SK-N-SH treated with all-trans-retinoic acid at 6 μM for 48 hours (cell line): ENCODE measurements around the gene IQUB.

Source experiments
- ATAC-seq: fragments of 200-7000 bp; cut with Tn5 transposase; 3 replicates; pipeline ENCODE4 v1.9.1; 2020; ENCODE audit warnings: mild to moderate bottlenecking, moderate library complexity
- BACH2 ChIP-seq: fragments of 250-450 bp; sonication (Bioruptor Pico); IDR thresholded peaks from 2 replicates; pipeline ENCODE4 v1.9.0; 2021; ENCODE audit warnings: mild to moderate bottlenecking, borderline replicate concordance
- CSDC2 ChIP-seq: fragments of 250-450 bp; sonication (Bioruptor Pico); IDR thresholded peaks from 2 replicates; pipeline ENCODE4 v1.5.0; 2020; ENCODE audit warnings: mild to moderate bottlenecking, moderate library complexity
- CSRNP3 ChIP-seq: fragments of 250-450 bp; sonication (Bioruptor Pico); IDR thresholded peaks from 2 replicates; pipeline ENCODE4 v1.5.1; 2021; ENCODE audit warnings: mild to moderate bottlenecking, moderate library complexity
- ISL1 ChIP-seq: fragments of 250-450 bp; sonication (Bioruptor Pico); IDR thresholded peaks from 2 replicates; pipeline ENCODE4 v2.1.2; 2022; ENCODE audit warnings: mild to moderate bottlenecking, moderate library complexity
- POU6F1 ChIP-seq: fragments of 250-450 bp; sonication (Bioruptor Pico); IDR thresholded peaks from 2 replicates; pipeline ENCODE4 v1.8.0; 2021; ENCODE audit warnings: low read depth, mild to moderate bottlenecking, moderate library complexity, borderline replicate concordance
- PPARA ChIP-seq: fragments of 250-450 bp; sonication (Bioruptor Pico); IDR thresholded peaks from 2 replicates; pipeline ENCODE4 v1.5.0; 2020; ENCODE audit warnings: mild to moderate bottlenecking, borderline replicate concordance
- RARB ChIP-seq: fragments of 250-450 bp; sonication (Bioruptor Pico); IDR thresholded peaks from 2 replicates; pipeline ENCODE4 v1.8.0; 2021; ENCODE audit warnings: mild to moderate bottlenecking, moderate library complexity
- SNAI2 ChIP-seq: fragments of 250-450 bp; sonication (Bioruptor Pico); IDR thresholded peaks from 2 replicates; pipeline ENCODE4 v1.5.0; 2020; ENCODE audit warnings: mild to moderate bottlenecking, moderate library complexity
- TCF4 ChIP-seq: fragments of 250-450 bp; sonication (Bioruptor Pico); IDR thresholded peaks from 2 replicates; pipeline ENCODE4 v1.8.0; 2021; ENCODE audit warnings: mild to moderate bottlenecking, moderate library complexity, borderline replicate concordance
- TOX ChIP-seq: fragments of 250-450 bp; sonication (Bioruptor Pico); IDR thresholded peaks from 2 replicates; pipeline ENCODE4 v1.8.0; 2021; ENCODE audit warnings: mild to moderate bottlenecking, moderate library complexity, borderline replicate concordance
- ZC3H10 ChIP-seq: fragments of 250-450 bp; sonication (Bioruptor Pico); IDR thresholded peaks from 2 replicates; pipeline ENCODE4 v1.5.1; 2021; ENCODE audit warnings: mild to moderate bottlenecking, moderate library complexity
- ZFP3 ChIP-seq: fragments of 250-450 bp; sonication (Bioruptor Pico); IDR thresholded peaks from 2 replicates; pipeline ENCODE4 v1.5.0; 2020; ENCODE audit warnings: mild to moderate bottlenecking, moderate library complexity
- ZFP30 ChIP-seq: fragments of 450-650 bp; formaldehyde crosslinking; IDR thresholded peaks from 2 replicates; pipeline ENCODE4 v1.5.0; 2022; ENCODE audit warnings: mild to moderate bottlenecking, moderate library complexity
- ZNF565 ChIP-seq: fragments of 450-650 bp; formaldehyde crosslinking; conservative IDR thresholded peaks from 2 replicates; pipeline ENCODE4 v1.5.0; 2020; ENCODE audit warnings: low read depth, mild to moderate bottlenecking, moderate library complexity
- ZNF70 ChIP-seq: fragments of 450-650 bp; formaldehyde crosslinking; IDR thresholded peaks from 2 replicates; pipeline ENCODE4 v1.5.0; 2020; ENCODE audit warnings: mild to moderate bottlenecking, moderate library complexity
- ZNF8 ChIP-seq: fragments of 450-650 bp; formaldehyde crosslinking; IDR thresholded peaks from 2 replicates; pipeline ENCODE4 v1.5.0; 2020; ENCODE audit warnings: mild to moderate bottlenecking, moderate library complexity
- TF ChIP-seq, protein P1 (sequence below): fragments of 250-450 bp; sonication (Bioruptor Pico); IDR thresholded peaks from 2 replicates; pipeline ENCODE4 v1.5.0; 2020; ENCODE audit warnings: mild to moderate bottlenecking, moderate library complexity
- TF ChIP-seq, protein P2 (sequence below): fragments of 250-450 bp; sonication (Bioruptor Pico); IDR thresholded peaks from 2 replicates; pipeline ENCODE4 v1.8.0; 2020; ENCODE audit warnings: mild to moderate bottlenecking, moderate library complexity, borderline replicate concordance
- TF ChIP-seq, protein P3 (sequence below): fragments of 250-450 bp; sonication (Bioruptor Pico); IDR thresholded peaks from 2 replicates; pipeline ENCODE4 v1.5.1; 2020; ENCODE audit warnings: low read depth, mild to moderate bottlenecking, moderate library complexity

IQUB gene

DNA sequence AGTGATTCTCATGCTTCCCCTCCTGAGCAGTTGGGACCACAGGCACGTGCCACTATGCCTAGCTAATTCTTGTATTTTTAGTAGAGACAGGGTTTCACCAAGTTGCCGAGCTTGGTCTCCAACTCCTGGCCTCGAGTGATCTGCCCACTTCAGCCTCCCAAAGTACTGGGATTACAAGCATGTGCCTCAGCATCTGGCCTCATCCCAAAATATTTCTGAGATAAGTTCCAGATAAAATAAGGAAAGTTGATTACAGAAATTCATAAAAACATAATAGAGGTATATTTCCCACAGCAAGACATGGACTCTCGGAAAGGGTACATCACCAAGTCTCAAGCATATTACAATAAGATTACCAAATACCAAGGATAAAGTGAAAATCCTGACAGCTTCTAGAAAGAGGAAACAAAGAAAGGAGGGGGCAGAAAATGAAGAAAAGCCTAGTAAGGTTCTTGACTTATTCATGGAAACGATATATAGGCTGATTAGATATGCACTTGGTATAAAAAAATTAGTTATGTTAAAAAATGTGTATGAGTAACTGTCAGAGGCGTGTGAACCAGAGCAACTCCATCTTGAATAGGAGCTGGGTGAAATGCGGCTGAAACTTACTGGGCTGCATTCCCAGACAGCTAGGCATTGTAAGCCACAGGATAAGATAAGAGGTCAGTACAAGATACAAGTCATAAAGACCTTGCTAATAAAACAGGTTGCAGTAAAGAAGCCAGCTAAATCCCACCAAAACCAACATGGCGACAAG lies 35.0 kb downstream of the IQUB start:
- TF ChIP-seq ZFP30 (CRISPR knock-in tag) (no peak), ZNF8 (CRISPR knock-in tag) (no peak), BACH2 (CRISPR knock-in tag) (no peak), RARB (no peak), POU6F1 (CRISPR knock-in tag) (no peak)
- ATAC-seq = no peak

GRCh38 chr7:123498601-123499000 lies 35.8 kb downstream of the IQUB start:
- no peak for TF ChIP-seq ISL1 (CRISPR knock-in tag)
- no peak for TF ChIP-seq ZNF8 (CRISPR knock-in tag)
- TF ChIP-seq CSDC2 (CRISPR knock-in tag) = no peak
- TF ChIP-seq, protein P1, sequence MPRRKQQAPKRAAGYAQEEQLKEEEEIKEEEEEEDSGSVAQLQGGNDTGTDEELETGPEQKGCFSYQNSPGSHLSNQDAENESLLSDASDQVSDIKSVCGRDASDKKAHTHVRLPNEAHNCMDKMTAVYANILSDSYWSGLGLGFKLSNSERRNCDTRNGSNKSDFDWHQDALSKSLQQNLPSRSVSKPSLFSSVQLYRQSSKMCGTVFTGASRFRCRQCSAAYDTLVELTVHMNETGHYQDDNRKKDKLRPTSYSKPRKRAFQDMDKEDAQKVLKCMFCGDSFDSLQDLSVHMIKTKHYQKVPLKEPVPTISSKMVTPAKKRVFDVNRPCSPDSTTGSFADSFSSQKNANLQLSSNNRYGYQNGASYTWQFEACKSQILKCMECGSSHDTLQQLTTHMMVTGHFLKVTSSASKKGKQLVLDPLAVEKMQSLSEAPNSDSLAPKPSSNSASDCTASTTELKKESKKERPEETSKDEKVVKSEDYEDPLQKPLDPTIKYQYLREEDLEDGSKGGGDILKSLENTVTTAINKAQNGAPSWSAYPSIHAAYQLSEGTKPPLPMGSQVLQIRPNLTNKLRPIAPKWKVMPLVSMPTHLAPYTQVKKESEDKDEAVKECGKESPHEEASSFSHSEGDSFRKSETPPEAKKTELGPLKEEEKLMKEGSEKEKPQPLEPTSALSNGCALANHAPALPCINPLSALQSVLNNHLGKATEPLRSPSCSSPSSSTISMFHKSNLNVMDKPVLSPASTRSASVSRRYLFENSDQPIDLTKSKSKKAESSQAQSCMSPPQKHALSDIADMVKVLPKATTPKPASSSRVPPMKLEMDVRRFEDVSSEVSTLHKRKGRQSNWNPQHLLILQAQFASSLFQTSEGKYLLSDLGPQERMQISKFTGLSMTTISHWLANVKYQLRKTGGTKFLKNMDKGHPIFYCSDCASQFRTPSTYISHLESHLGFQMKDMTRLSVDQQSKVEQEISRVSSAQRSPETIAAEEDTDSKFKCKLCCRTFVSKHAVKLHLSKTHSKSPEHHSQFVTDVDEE = no peak
- no peak for TF ChIP-seq SNAI2 (CRISPR knock-in tag)
- no peak for TF ChIP-seq TCF4 (CRISPR knock-in tag)
- TF ChIP-seq PPARA = no peak
- TF ChIP-seq RARB = no peak
- no peak for TF ChIP-seq ZFP30 (CRISPR knock-in tag)
- no peak for TF ChIP-seq ZNF70 (CRISPR knock-in tag)
- no peak for TF ChIP-seq ZC3H10 (CRISPR knock-in tag)
- no peak for TF ChIP-seq BACH2 (CRISPR knock-in tag)
- no peak for TF ChIP-seq CSRNP3 (CRISPR knock-in tag)
- TF ChIP-seq, protein P2, sequence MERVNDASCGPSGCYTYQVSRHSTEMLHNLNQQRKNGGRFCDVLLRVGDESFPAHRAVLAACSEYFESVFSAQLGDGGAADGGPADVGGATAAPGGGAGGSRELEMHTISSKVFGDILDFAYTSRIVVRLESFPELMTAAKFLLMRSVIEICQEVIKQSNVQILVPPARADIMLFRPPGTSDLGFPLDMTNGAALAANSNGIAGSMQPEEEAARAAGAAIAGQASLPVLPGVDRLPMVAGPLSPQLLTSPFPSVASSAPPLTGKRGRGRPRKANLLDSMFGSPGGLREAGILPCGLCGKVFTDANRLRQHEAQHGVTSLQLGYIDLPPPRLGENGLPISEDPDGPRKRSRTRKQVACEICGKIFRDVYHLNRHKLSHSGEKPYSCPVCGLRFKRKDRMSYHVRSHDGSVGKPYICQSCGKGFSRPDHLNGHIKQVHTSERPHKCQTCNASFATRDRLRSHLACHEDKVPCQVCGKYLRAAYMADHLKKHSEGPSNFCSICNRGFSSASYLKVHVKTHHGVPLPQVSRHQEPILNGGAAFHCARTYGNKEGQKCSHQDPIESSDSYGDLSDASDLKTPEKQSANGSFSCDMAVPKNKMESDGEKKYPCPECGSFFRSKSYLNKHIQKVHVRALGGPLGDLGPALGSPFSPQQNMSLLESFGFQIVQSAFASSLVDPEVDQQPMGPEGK (CRISPR knock-in tag) = no peak
- no peak for TF ChIP-seq ZFP3 (CRISPR knock-in tag)
- TF ChIP-seq TOX (CRISPR knock-in tag) = no peak
- no peak for TF ChIP-seq POU6F1 (CRISPR knock-in tag)
- no peak for TF ChIP-seq ZNF565 (CRISPR knock-in tag)
- TF ChIP-seq, protein P3, sequence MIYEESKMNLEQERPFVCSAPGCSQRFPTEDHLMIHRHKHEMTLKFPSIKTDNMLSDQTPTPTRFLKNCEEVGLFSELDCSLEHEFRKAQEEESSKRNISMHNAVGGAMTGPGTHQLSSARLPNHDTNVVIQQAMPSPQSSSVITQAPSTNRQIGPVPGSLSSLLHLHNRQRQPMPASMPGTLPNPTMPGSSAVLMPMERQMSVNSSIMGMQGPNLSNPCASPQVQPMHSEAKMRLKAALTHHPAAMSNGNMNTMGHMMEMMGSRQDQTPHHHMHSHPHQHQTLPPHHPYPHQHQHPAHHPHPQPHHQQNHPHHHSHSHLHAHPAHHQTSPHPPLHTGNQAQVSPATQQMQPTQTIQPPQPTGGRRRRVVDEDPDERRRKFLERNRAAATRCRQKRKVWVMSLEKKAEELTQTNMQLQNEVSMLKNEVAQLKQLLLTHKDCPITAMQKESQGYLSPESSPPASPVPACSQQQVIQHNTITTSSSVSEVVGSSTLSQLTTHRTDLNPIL (CRISPR knock-in tag) = no peak
- TF ChIP-seq, all 23 proteins: peak for 0
- no peak for ATAC-seq
